CD4-positive, alpha-beta T cell treated with Interleukin-21 for 1 hour (primary cell): ENCODE data around the gene ELOVL3.
"Not testable (repeated sequence)": the region's sequence is repeated elsewhere in the genome, so short reads cannot be mapped to it uniquely, and the experiment has no call there.

Experiments
- DNase-seq: peaks from one replicate; pipeline ENCODE4 v3.0.0-alpha.2; 2020

ELOVL3 gene

GRCh38 chr10:102227050-102227449 is 951 bp downstream of the ELOVL3 start:
- DNase-seq: no peak

DNA sequence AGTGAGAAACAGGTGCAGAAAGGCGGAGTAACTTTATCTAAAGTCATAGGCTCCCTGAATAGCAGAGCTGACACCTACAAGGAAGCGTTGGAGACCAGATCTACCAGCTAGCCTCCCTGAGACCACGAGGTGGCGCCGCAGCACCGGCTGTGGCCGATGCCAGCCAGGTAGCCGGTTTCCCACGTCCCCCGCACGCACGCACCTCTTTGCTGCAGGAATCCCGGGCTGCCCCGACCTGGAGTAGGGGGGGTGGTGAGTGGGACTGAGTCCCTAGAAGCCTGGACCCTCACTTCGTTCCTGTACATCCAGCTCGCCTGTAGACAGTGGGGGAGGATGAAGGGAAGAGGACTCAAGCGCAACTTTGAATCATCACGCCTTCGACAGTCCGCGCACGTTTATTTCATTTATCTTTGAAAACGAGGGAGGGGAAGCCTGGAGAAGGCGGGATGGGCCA is 3.7 kb downstream of the ELOVL3 start:
- DNase-seq: peak; percentile 88

GRCh38 chr10:102230264-102230860 is 4.3 kb downstream of the ELOVL3 start:
- DNase-seq: peak; percentile 28

DNA sequence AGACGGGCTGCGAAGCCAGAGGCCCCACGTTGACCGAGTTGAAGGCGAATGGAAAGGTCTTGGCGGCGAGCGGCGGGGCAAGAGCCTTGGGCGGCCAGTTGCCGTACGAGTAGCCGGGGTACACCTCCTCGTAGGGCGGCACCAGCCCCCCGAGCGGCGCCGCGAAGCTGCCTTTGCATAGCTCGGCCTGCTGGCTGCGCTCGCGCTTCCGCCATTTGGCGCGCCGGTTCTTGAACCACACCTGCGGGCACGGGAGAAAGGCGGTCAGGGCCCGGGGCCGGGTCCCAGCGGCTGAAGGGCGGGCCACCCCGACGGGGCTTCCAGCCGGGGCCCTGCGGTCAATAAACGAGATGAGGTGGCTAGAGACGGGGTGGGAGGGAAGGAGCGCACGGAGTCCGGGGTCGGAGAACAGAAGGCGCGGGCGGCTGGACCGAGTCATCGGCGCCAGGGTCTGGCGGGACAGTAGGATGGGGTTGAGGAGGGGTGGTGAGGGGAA is 4.8 kb downstream of the ELOVL3 start:
- DNase-seq: peak; percentile 59

GRCh38 chr10:102231357-102232318 is 5.5 kb downstream of the ELOVL3 start:
- DNase-seq: peak; percentile 71

DNA sequence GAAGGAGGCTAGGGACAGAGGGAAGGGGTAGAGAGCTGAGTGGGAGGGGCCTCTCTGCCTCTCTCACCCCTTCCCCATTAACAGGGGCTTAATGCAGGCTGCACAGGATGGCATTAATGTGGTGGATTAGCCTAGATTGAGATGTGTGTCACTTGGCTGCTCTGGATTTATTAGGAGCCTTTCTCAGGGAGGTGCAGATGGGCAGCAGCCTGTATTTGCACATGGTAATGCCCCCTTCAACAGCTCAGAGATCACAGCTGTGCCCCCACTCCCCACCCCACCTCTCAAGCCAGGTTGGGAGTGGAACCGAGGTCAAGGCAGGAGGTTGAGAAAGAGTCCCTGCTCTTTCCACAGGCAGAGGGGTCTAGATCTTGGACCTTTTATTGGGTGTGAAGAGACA is 7.9 kb downstream of the ELOVL3 start:
- DNase-seq: no peak

DNA sequence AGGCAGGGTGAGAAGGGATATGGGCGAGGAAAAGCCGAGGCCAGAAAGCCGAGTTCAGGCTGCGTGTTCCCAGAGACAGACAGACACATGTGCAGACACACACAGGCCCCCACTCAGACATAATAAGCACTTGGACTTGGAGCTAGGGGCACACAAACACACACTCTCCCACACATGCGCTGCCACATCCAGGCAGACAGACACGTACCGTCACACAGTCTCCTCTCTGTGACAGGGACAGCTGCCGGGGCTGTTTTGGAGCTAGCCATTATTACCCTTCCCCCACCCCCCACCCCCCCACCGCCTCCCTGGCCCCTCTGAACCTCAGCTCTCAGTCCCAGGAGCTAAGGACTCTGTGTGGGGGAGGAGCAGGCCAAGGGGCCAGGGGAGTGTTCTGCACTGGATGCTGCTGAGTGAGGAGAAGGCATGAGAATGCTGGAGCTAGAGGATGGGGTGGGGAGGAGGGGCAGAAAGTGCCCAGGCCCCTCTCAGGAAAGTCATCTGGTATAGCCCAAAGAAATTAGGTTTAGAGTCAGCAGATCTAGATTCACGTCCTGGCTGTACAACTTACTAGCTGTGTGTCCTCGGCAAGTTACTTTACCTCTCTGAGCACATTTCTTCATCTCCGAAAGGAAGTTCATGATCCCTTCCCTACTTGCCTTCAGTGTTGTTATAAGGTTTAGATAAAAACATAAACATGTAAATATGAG is 8.9 kb downstream of the ELOVL3 start:
- no peak for DNase-seq

- DNase-seq: no peak
These were observed 9.5 kb downstream of the ELOVL3 start for GRCh38 chr10:102235598-102235920.

DNA sequence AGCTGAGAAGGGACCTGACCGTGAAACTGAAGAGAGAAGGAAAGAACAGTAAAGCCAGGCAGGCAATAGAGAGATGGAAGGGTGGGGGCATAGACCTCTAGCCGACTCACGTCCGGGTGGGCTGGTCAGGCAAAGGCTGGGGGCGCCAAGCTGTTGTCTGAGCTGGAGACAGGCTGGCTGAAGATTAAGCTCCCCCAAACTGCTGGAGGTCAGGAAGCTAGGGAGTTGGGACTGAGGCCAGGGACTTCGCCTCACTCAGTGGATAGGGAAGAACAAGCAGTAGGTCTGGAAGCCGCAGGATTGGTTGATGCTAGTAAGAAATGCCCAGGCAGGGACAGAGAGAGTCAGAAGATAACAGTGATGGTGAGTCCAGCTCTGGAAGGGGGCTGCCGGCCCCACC is 9.9 kb downstream of the ELOVL3 start:
- DNase-seq: no peak

- DNase-seq: no peak
These were observed 11.7 kb downstream of the ELOVL3 start for GRCh38 chr10:102237711-102238252.

- DNase-seq: no peak
These were observed 14.4 kb downstream of the ELOVL3 start for GRCh38 chr10:102240467-102241031.

DNA sequence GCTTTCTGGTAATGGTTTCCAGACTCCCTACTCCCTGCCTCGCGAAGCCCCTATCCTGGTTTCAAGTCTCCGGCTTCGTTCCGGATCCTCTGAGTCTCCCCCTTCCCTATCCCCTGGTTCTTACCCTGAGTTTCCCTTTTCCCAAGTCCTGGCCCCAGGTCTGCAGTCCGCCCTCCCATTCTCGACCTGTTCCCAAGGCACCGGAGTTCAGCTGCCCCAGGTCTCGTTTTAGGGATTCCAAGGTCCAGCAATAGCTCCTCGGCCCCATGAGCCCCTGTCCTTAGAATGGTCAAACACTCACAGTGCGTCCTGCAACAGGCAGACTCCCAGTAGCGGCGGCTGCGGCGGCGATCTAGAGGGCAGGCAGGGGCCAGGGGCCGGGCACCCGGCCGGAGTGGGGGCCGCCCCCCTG is 14.9 kb downstream of the ELOVL3 start:
- no peak for DNase-seq

- DNase-seq: peak; percentile 92
These were observed 15.5 kb downstream of the ELOVL3 start, which contains the start of gene PITX3 for GRCh38 chr10:102241444-102242117. Gene PITX3 (minus strand): TSS chr10:102241512. CDS start chr10:102232080, 9,432 bp downstream.

DNA sequence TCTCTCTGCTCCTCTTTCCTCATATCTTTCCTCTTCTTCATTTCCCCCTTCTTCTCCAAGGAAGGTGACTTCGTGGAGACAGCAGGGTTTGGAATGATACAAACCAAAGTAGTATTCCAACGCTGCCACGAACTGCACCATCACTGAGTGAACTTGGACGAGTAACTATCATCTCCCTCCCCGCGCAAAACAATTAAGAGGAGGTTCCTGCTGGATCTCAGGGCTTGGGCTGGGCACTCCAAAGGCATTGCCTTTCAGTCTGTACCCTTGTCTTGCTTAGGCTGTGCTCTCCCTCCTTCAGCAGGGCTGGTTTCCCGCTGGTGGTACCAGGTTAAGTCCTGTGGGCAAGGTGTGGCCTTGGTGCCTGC is 16.0 kb downstream of the ELOVL3 start:
- DNase-seq: no peak

- DNase-seq: no peak
These were observed 17.2 kb downstream of the ELOVL3 start for GRCh38 chr10:102243309-102243708.

- DNase-seq: peak; percentile 99
These were observed 19.2 kb downstream of the ELOVL3 start, which contains the start of gene GBF1 for GRCh38 chr10:102245082-102245931. Gene GBF1 (plus strand): TSS chr10:102245532. CDS start chr10:102258939, 13,407 bp downstream.

- DNase-seq: no peak
These were observed 19.8 kb downstream of the ELOVL3 start for GRCh38 chr10:102245932-102246251.

GRCh38 chr10:102246261-102246660 is 20.2 kb downstream of the ELOVL3 start:
- DNase-seq: no peak

DNA sequence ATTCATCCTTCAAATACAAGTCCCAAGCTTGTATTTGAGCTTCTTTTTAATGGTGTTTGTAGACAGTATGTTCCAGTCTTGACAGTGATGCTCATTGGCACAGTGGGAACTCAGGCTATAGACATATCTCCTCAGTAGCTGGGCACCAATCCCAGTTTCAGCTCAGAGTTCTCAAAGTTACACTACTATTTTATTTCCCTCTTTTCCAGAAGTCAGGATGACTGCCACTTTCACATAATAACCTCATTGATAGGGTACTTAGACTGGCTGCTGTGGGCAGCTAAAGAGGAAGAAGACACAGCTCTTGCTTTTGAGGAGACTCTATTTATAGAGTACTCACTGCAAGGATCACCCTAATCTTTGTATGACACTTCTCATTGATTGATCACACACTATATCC is 21.6 kb downstream of the ELOVL3 start:
- no peak for DNase-seq

DNA sequence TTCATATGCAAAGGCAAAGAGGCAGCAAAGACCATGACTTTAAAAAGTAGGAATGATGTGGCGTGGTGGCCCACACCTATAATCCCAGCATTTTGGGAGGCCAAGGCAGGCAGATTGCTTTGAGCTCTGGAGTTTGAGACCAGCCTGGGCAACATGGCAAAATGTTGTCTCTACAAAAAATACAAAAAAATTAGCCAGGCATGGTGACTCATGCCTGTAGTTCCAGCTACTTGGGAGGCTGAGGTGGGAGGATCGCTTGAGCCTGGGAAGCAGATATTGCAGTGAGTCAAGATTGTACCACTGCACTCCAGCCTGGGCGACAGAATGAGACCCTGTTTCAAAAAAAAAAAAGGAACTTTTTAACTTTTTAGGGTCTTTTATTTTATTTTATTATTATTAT is 26.4 kb downstream of the ELOVL3 start:
- not testable (repeated sequence) for DNase-seq

DNA sequence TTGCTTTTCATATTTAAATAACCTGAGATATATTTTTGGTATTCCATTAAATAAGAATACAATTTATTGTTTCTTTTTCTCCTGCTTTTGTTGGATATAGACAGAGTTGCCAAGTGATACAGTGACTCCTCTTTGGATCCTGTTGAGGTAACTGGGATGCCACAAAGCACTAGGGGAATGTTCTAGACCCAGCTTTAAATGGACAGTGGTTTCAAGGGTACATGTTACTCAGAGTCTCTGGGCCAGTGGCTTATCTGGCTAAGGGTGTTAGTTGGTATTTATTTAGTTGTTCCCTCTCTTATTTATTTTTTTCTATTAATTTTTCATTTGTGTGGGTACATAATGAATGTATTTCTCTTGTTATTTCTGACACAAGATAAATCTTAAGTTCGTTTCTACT is 28.3 kb downstream of the ELOVL3 start:
- DNase-seq: no peak
